ENCODE data around the gene PSG11. TPM values are rescaled to one million over a fixed set of nuclear protein-coding genes. Genes with fewer than 3 reads are reported as not detected.
"Not testable (repeated sequence)": the region's sequence is repeated elsewhere in the genome, so short reads cannot be mapped to it uniquely, and the experiment has no call there.

The PSG11 gene
- total RNA-seq (2012; rRNA removed) = not detected in 2 replicates

GRCh38 chr19:43026369-43026768 is at the start of gene PSG11:
Gene PSG11 (minus strand): TSS chr19:43026469. CDS start chr19:43026372, 97 bp downstream.
- not testable (repeated sequence) for H3K36me3 ChIP-seq (ENCODE audit: insufficient read depth, low read length); H3K9me3 ChIP-seq (replicated peaks; ENCODE audit: low read length); H3K9ac ChIP-seq (ENCODE audit: low read depth, low read length); H3K4me2 ChIP-seq (ENCODE audit: low read length); H3K4me3 ChIP-seq (ENCODE audit: low read length); H3K27me3 ChIP-seq (ENCODE audit: control insufficient read depth, insufficient read depth, low read length)
- H3K4me1 ChIP-seq (ENCODE audit: control insufficient read depth, insufficient read depth, low read length) = peaks cover 15% of the 10 kb centered on the region

GRCh38 chr19:43062418-43062817 is 36.1 kb upstream of the PSG11 start:
- H3K4me1 ChIP-seq (ENCODE audit: control insufficient read depth, insufficient read depth, low read length); H3K9me3 ChIP-seq (replicated peaks; ENCODE audit: low read length); H3K4me3 ChIP-seq (ENCODE audit: low read length); H3K36me3 ChIP-seq (ENCODE audit: insufficient read depth, low read length); H3K9ac ChIP-seq (ENCODE audit: low read depth, low read length); H3K4me2 ChIP-seq (ENCODE audit: low read length); H3K27me3 ChIP-seq (ENCODE audit: control insufficient read depth, insufficient read depth, low read length): not testable (repeated sequence)

- not testable (repeated sequence) for H3K4me1 ChIP-seq (ENCODE audit: control insufficient read depth, insufficient read depth, low read length); H3K9ac ChIP-seq (ENCODE audit: low read depth, low read length); H3K4me2 ChIP-seq (ENCODE audit: low read length); H3K4me3 ChIP-seq (ENCODE audit: low read length); H3K9me3 ChIP-seq (replicated peaks; ENCODE audit: low read length); H3K27me3 ChIP-seq (ENCODE audit: control insufficient read depth, insufficient read depth, low read length); H3K36me3 ChIP-seq (ENCODE audit: insufficient read depth, low read length)
These were observed 35.1 kb upstream of the PSG11 start for GRCh38 chr19:43061326-43061725.

GRCh38 chr19:43060254-43060653 is 34.0 kb upstream of the PSG11 start:
- H3K9ac ChIP-seq (ENCODE audit: low read depth, low read length); H3K9me3 ChIP-seq (replicated peaks; ENCODE audit: low read length); H3K4me1 ChIP-seq (ENCODE audit: control insufficient read depth, insufficient read depth, low read length); H3K4me3 ChIP-seq (ENCODE audit: low read length); H3K36me3 ChIP-seq (ENCODE audit: insufficient read depth, low read length); H3K4me2 ChIP-seq (ENCODE audit: low read length); H3K27me3 ChIP-seq (ENCODE audit: control insufficient read depth, insufficient read depth, low read length): not testable (repeated sequence)

GRCh38 chr19:43059482-43059881 is 33.2 kb upstream of the PSG11 start:
- not testable (repeated sequence) for H3K4me2 ChIP-seq (ENCODE audit: low read length); H3K9me3 ChIP-seq (replicated peaks; ENCODE audit: low read length); H3K9ac ChIP-seq (ENCODE audit: low read depth, low read length); H3K4me3 ChIP-seq (ENCODE audit: low read length); H3K36me3 ChIP-seq (ENCODE audit: insufficient read depth, low read length); H3K4me1 ChIP-seq (ENCODE audit: control insufficient read depth, insufficient read depth, low read length); H3K27me3 ChIP-seq (ENCODE audit: control insufficient read depth, insufficient read depth, low read length)

- not testable (repeated sequence) for H3K4me2 ChIP-seq (ENCODE audit: low read length); H3K4me1 ChIP-seq (ENCODE audit: control insufficient read depth, insufficient read depth, low read length); H3K9me3 ChIP-seq (replicated peaks; ENCODE audit: low read length); H3K27me3 ChIP-seq (ENCODE audit: control insufficient read depth, insufficient read depth, low read length); H3K4me3 ChIP-seq (ENCODE audit: low read length); H3K9ac ChIP-seq (ENCODE audit: low read depth, low read length); H3K36me3 ChIP-seq (ENCODE audit: insufficient read depth, low read length)
These were observed 32.2 kb upstream of the PSG11 start for GRCh38 chr19:43058440-43058839.

GRCh38 chr19:43047966-43048365 is 21.7 kb upstream of the PSG11 start:
- not testable (repeated sequence) for H3K27me3 ChIP-seq (ENCODE audit: control insufficient read depth, insufficient read depth, low read length); H3K4me3 ChIP-seq (ENCODE audit: low read length); H3K36me3 ChIP-seq (ENCODE audit: insufficient read depth, low read length); H3K9me3 ChIP-seq (replicated peaks; ENCODE audit: low read length); H3K9ac ChIP-seq (ENCODE audit: low read depth, low read length); H3K4me2 ChIP-seq (ENCODE audit: low read length); H3K4me1 ChIP-seq (ENCODE audit: control insufficient read depth, insufficient read depth, low read length)

- not testable (repeated sequence) for H3K4me1 ChIP-seq (ENCODE audit: control insufficient read depth, insufficient read depth, low read length); H3K4me2 ChIP-seq (ENCODE audit: low read length)
These were observed 20.3 kb upstream of the PSG11 start for GRCh38 chr19:43046578-43046977.

GRCh38 chr19:43043492-43044180 is 17.4 kb upstream of the PSG11 start:
- H3K4me2 ChIP-seq (ENCODE audit: low read length); H3K36me3 ChIP-seq (ENCODE audit: insufficient read depth, low read length): not testable (repeated sequence)

More at GRCh38 chr19:43046578-43046977, 20.3 kb upstream of the PSG11 start:
- not testable (repeated sequence) for H3K27me3 ChIP-seq (ENCODE audit: control insufficient read depth, insufficient read depth, low read length); H3K4me3 ChIP-seq (ENCODE audit: low read length); H3K36me3 ChIP-seq (ENCODE audit: insufficient read depth, low read length); H3K9ac ChIP-seq (ENCODE audit: low read depth, low read length); H3K9me3 ChIP-seq (replicated peaks; ENCODE audit: low read length)

GRCh38 chr19:43031645-43032044 is 5.4 kb upstream of the PSG11 start:
- not testable (repeated sequence) for H3K36me3 ChIP-seq (ENCODE audit: insufficient read depth, low read length); H3K4me3 ChIP-seq (ENCODE audit: low read length); H3K9me3 ChIP-seq (replicated peaks; ENCODE audit: low read length); H3K9ac ChIP-seq (ENCODE audit: low read depth, low read length); H3K4me1 ChIP-seq (ENCODE audit: control insufficient read depth, insufficient read depth, low read length); H3K4me2 ChIP-seq (ENCODE audit: low read length); H3K27me3 ChIP-seq (ENCODE audit: control insufficient read depth, insufficient read depth, low read length)

More at GRCh38 chr19:43043492-43044180, 17.4 kb upstream of the PSG11 start:
- not testable (repeated sequence) for H3K4me3 ChIP-seq (ENCODE audit: low read length); H3K27me3 ChIP-seq (ENCODE audit: control insufficient read depth, insufficient read depth, low read length); H3K4me1 ChIP-seq (ENCODE audit: control insufficient read depth, insufficient read depth, low read length); H3K9me3 ChIP-seq (replicated peaks; ENCODE audit: low read length); H3K9ac ChIP-seq (ENCODE audit: low read depth, low read length)

GRCh38 chr19:43028866-43029265 is 2.6 kb upstream of the PSG11 start:
- no peaks in the 10 kb centered on the region for H3K9me3 ChIP-seq (replicated peaks; ENCODE audit: low read length)
- peaks cover 3% of the 10 kb centered on the region for H3K4me1 ChIP-seq (ENCODE audit: control insufficient read depth, insufficient read depth, low read length)
- no peak overlapping the region for H3K4me3 ChIP-seq (ENCODE audit: low read length)
- no peak overlapping the region for H3K4me2 ChIP-seq (ENCODE audit: low read length)
- H3K36me3 ChIP-seq (ENCODE audit: insufficient read depth, low read length) = no peaks in the 10 kb centered on the region
- no peak overlapping the region for H3K9ac ChIP-seq (ENCODE audit: low read depth, low read length)
- H3K27me3 ChIP-seq (ENCODE audit: control insufficient read depth, insufficient read depth, low read length) = no peaks in the 10 kb centered on the region

- H3K4me3 ChIP-seq (ENCODE audit: low read length); H3K4me2 ChIP-seq (ENCODE audit: low read length); H3K4me1 ChIP-seq (ENCODE audit: control insufficient read depth, insufficient read depth, low read length); H3K36me3 ChIP-seq (ENCODE audit: insufficient read depth, low read length); H3K9me3 ChIP-seq (replicated peaks; ENCODE audit: low read length); H3K9ac ChIP-seq (ENCODE audit: low read depth, low read length); H3K27me3 ChIP-seq (ENCODE audit: control insufficient read depth, insufficient read depth, low read length): not testable (repeated sequence)
These were observed 1.7 kb upstream of the PSG11 start for GRCh38 chr19:43027985-43028384.
